Stimulated activated memory B cell treated with anti-CD40 and anti-IgM and Interleukin-4, amounts not matched to agents 10 μg/mL and 1 μg/mL and 100 μg/mL, for 72 hours (primary cell): Measurements from ENCODE around the gene DCP2.

Experiments used
- ATAC-seq: fragments of 150-1000 bp; cut with Tn5 transposase; 2 replicates; pipeline ENCODE4 v1.10.0; 2021
- H3K27ac Mint-ChIP-seq: one replicate; pipeline ENCODE4 v1.8.0; 2022; ENCODE audit warnings: mild to moderate bottlenecking, mixed read lengths
- H3K27me3 Mint-ChIP-seq: one replicate; pipeline ENCODE4 v1.8.0; 2022; ENCODE audit warnings: mixed read lengths
- H3K36me3 Mint-ChIP-seq: one replicate; pipeline ENCODE4 v1.8.0; 2022; ENCODE audit warnings: mixed read lengths
- H3K4me1 Mint-ChIP-seq: one replicate; pipeline ENCODE4 v1.8.0; 2022; ENCODE audit warnings: mixed read lengths
- H3K4me3 Mint-ChIP-seq: one replicate; pipeline ENCODE4 v1.8.0; 2022; ENCODE audit warnings: mild to moderate bottlenecking, moderate library complexity, mixed read lengths
- H3K9me3 Mint-ChIP-seq: one replicate; pipeline ENCODE4 v1.8.0; 2022; ENCODE audit warnings: mixed read lengths

Gene DCP2

GRCh38 chr5:113025596-113025995 lies 49.0 kb downstream of the DCP2 start:
- Mint-ChIP-seq H3K27me3 (no peaks in the 10 kb centered on the region), H3K4me3 (no peak overlapping the region), H3K9me3 (no peaks in the 10 kb centered on the region), H3K27ac (no peak overlapping the region), H3K4me1 (peaks cover 24% of the 10 kb centered on the region), H3K36me3 (peaks cover 19% of the 10 kb centered on the region)
- ATAC-seq = no peak

GRCh38 chr5:113026211-113026610 lies 49.6 kb downstream of the DCP2 start:
- Mint-ChIP-seq H3K9me3 (no peaks in the 10 kb centered on the region), H3K27ac (no peak overlapping the region), H3K4me1 (peaks cover 18% of the 10 kb centered on the region), H3K27me3 (no peaks in the 10 kb centered on the region), H3K4me3 (no peak overlapping the region), H3K36me3 (peaks cover 15% of the 10 kb centered on the region)
- ATAC-seq = no peak

GRCh38 chr5:113027015-113027414 lies 50.4 kb downstream of the DCP2 start:
- Mint-ChIP-seq H3K36me3 (peaks cover 15% of the 10 kb centered on the region), H3K27ac (no peak overlapping the region), H3K4me3 (no peak overlapping the region), H3K9me3 (no peaks in the 10 kb centered on the region), H3K27me3 (no peaks in the 10 kb centered on the region), H3K4me1 (peaks cover 10% of the 10 kb centered on the region)
- no peak for ATAC-seq

GRCh38 chr5:113027431-113027830 lies 50.8 kb downstream of the DCP2 start:
- Mint-ChIP-seq H3K4me3 (no peak overlapping the region), H3K9me3 (no peaks in the 10 kb centered on the region), H3K4me1 (peaks cover 6% of the 10 kb centered on the region), H3K27me3 (no peaks in the 10 kb centered on the region), H3K27ac (no peak overlapping the region), H3K36me3 (peaks cover 15% of the 10 kb centered on the region)
- no peak for ATAC-seq

- Mint-ChIP-seq H3K27ac (no peak overlapping the region), H3K9me3 (no peaks in the 10 kb centered on the region), H3K36me3 (peaks cover 15% of the 10 kb centered on the region), H3K4me3 (no peak overlapping the region), H3K27me3 (no peaks in the 10 kb centered on the region), H3K4me1 (no peaks in the 10 kb centered on the region)
- ATAC-seq = no peak
Observed at GRCh38 chr5:113029614-113030013, 53.0 kb downstream of the DCP2 start.

GRCh38 chr5:113031104-113031503 lies 54.5 kb downstream of the DCP2 start:
- no peak overlapping the region for H3K27ac Mint-ChIP-seq
- H3K4me3 Mint-ChIP-seq = no peak overlapping the region

GRCh38 chr5:113031557-113031956 lies 55.0 kb downstream of the DCP2 start:
- no peak for ATAC-seq
- H3K27me3 Mint-ChIP-seq = no peaks in the 10 kb centered on the region
- H3K9me3 Mint-ChIP-seq = no peaks in the 10 kb centered on the region
- no peak overlapping the region for H3K4me3 Mint-ChIP-seq
- no peak overlapping the region for H3K27ac Mint-ChIP-seq
- no peaks in the 10 kb centered on the region for H3K4me1 Mint-ChIP-seq
- peaks cover 12% of the 10 kb centered on the region for H3K36me3 Mint-ChIP-seq

More at GRCh38 chr5:113031104-113031503, 54.5 kb downstream of the DCP2 start:
- ATAC-seq = no peak
- Mint-ChIP-seq H3K36me3 (peaks cover 15% of the 10 kb centered on the region), H3K4me1 (no peaks in the 10 kb centered on the region), H3K9me3 (no peaks in the 10 kb centered on the region), H3K27me3 (no peaks in the 10 kb centered on the region)

- H3K4me1 Mint-ChIP-seq = no peaks in the 10 kb centered on the region
- H3K4me3 Mint-ChIP-seq = no peak overlapping the region
- H3K27me3 Mint-ChIP-seq = peaks cover 15% of the 10 kb centered on the region
- ATAC-seq = no peak
- no peaks in the 10 kb centered on the region for H3K9me3 Mint-ChIP-seq
- no peaks in the 10 kb centered on the region for H3K36me3 Mint-ChIP-seq
- no peak overlapping the region for H3K27ac Mint-ChIP-seq
Observed at GRCh38 chr5:113034182-113034773, 57.7 kb downstream of the DCP2 start.

- no peak for ATAC-seq
- Mint-ChIP-seq H3K9me3 (no peaks in the 10 kb centered on the region), H3K4me1 (no peaks in the 10 kb centered on the region), H3K4me3 (no peak overlapping the region), H3K27ac (no peak overlapping the region), H3K36me3 (no peaks in the 10 kb centered on the region), H3K27me3 (peaks cover 15% of the 10 kb centered on the region)
Observed at GRCh38 chr5:113035096-113035495, 58.5 kb downstream of the DCP2 start.

- Mint-ChIP-seq H3K27ac (no peak overlapping the region), H3K27me3 (peaks cover 15% of the 10 kb centered on the region), H3K4me1 (no peaks in the 10 kb centered on the region), H3K4me3 (no peak overlapping the region), H3K9me3 (no peaks in the 10 kb centered on the region), H3K36me3 (no peaks in the 10 kb centered on the region)
- ATAC-seq = no peak
Observed at GRCh38 chr5:113036321-113036720, 59.7 kb downstream of the DCP2 start.

- Mint-ChIP-seq H3K9me3 (no peaks in the 10 kb centered on the region), H3K27ac (no peak overlapping the region), H3K4me3 (no peak overlapping the region), H3K27me3 (peaks cover 19% of the 10 kb centered on the region), H3K4me1 (no peaks in the 10 kb centered on the region), H3K36me3 (no peaks in the 10 kb centered on the region)
- ATAC-seq = no peak
Observed at GRCh38 chr5:113036826-113037225, 60.2 kb downstream of the DCP2 start.

- no peak for ATAC-seq
- no peaks in the 10 kb centered on the region for H3K36me3 Mint-ChIP-seq
- H3K27me3 Mint-ChIP-seq = peaks cover 20% of the 10 kb centered on the region
- no peaks in the 10 kb centered on the region for H3K4me1 Mint-ChIP-seq
- H3K4me3 Mint-ChIP-seq = no peak overlapping the region
- H3K9me3 Mint-ChIP-seq = no peaks in the 10 kb centered on the region
- no peak overlapping the region for H3K27ac Mint-ChIP-seq
Observed at GRCh38 chr5:113038136-113038535, 61.5 kb downstream of the DCP2 start.

- H3K4me3 Mint-ChIP-seq = no peak overlapping the region
- peaks cover 20% of the 10 kb centered on the region for H3K27me3 Mint-ChIP-seq
- no peaks in the 10 kb centered on the region for H3K9me3 Mint-ChIP-seq
- H3K27ac Mint-ChIP-seq = no peak overlapping the region
- H3K36me3 Mint-ChIP-seq = no peaks in the 10 kb centered on the region
- ATAC-seq = no peak
- H3K4me1 Mint-ChIP-seq = no peaks in the 10 kb centered on the region
Observed at GRCh38 chr5:113038714-113039113, 62.1 kb downstream of the DCP2 start.

- no peak for ATAC-seq
- Mint-ChIP-seq H3K36me3 (no peaks in the 10 kb centered on the region), H3K9me3 (no peaks in the 10 kb centered on the region), H3K27ac (no peak overlapping the region), H3K27me3 (peaks cover 20% of the 10 kb centered on the region), H3K4me1 (no peaks in the 10 kb centered on the region), H3K4me3 (no peak overlapping the region)
Observed at GRCh38 chr5:113039229-113039933, 62.8 kb downstream of the DCP2 start.

GRCh38 chr5:113039934-113040285 lies 63.3 kb downstream of the DCP2 start:
- Mint-ChIP-seq H3K27ac (no peak overlapping the region), H3K36me3 (no peaks in the 10 kb centered on the region), H3K9me3 (no peaks in the 10 kb centered on the region), H3K27me3 (peaks cover 20% of the 10 kb centered on the region), H3K4me1 (no peaks in the 10 kb centered on the region), H3K4me3 (no peak overlapping the region)
- ATAC-seq = no peak

GRCh38 chr5:113040672-113041260 lies 64.2 kb downstream of the DCP2 start:
- Mint-ChIP-seq H3K27me3 (peaks cover 20% of the 10 kb centered on the region), H3K4me1 (no peaks in the 10 kb centered on the region), H3K9me3 (no peaks in the 10 kb centered on the region), H3K27ac (no peak overlapping the region), H3K4me3 (no peak overlapping the region), H3K36me3 (no peaks in the 10 kb centered on the region)
- ATAC-seq = no peak
